ENCODE measurements around the gene TSPAN2.
A peak's percentile ranks its signal among the peaks of the same experiment; 100 is the strongest.

The TSPAN2 gene

DNA sequence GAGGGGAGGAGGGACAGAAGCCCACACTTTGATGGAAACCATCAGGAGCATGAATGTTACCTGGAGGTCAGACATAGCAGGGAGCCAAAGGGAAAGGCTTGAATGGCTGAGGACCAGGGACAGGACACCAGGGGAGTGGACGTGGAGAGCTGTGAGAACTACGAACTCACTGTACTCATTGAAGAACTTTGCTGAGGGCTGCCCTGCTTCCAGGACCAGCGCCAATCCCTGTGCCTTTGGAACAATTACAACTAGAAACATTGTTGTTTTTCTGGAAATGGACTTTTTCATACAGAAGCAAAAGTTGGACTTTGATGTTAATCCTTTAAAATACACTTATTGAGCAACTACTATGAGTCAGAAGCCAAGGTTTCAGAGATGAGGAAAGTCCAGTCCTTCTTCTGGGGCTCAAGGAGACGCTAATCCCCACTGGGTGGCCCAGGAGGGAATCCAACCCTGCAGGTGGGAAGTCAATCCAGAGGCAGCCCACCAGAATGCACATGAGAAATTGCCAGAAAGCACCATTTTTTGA lies 12.9 kb downstream of the TSPAN2 start:
- Mint-ChIP-seq H3K27ac (no peak overlapping the region), H3K4me1 (peaks cover 0 to 7% of the 10 kb centered on the region in 2 donors), H3K27me3 (peaks cover 14 to 26% of the 10 kb centered on the region in 2 donors), H3K9me3 (no peaks in the 10 kb centered on the region), H3K4me3 (no peak overlapping the region), H3K36me3 (no peaks in the 10 kb centered on the region)
- no peak for DNase-seq
- no peak for ATAC-seq (replicated peaks)

DNA sequence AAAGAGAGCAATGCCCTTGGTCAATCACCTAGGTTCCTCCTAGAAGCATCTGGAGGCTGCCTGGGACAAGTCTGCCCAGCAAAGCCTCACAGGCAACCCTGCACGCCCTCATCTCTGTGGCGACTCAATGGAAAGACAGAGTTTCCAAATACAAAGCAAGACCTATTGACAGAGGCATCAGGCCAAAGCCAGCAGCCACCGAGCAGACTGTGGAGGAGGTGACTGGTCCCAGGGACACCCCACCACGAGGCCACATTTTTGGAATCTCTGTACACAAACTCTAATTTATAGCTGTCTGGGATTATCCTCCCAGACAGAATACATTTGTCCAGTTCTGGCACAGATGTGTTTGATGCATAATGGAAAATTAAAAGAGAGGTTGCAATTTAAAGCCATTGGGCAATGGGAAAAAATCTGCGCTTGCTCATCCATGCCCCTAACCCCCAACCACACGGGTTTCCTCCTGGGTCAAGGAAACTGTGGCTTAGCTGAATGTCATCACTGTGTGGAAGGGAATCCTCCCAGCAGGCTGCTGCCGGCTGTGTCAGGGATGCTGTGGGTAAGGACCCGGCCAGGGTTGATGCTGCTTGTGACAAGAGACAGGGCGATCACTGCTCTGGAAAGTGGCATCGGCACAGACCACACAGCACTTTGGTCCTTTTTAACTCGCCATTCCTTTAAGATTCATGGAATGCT lies 14.3 kb downstream of the TSPAN2 start:
- H3K27me3 Mint-ChIP-seq: peaks cover 14 to 26% of the 10 kb centered on the region in 2 donors
- peaks cover 0 to 8% of the 10 kb centered on the region in 2 donors for H3K4me1 Mint-ChIP-seq
- no peaks in the 10 kb centered on the region for H3K9me3 Mint-ChIP-seq
- no peak for DNase-seq
- ATAC-seq (replicated peaks): no peak
- H3K4me3 Mint-ChIP-seq: no peak overlapping the region
- H3K36me3 Mint-ChIP-seq: no peaks in the 10 kb centered on the region
- H3K27ac Mint-ChIP-seq: no peak overlapping the region

DNA sequence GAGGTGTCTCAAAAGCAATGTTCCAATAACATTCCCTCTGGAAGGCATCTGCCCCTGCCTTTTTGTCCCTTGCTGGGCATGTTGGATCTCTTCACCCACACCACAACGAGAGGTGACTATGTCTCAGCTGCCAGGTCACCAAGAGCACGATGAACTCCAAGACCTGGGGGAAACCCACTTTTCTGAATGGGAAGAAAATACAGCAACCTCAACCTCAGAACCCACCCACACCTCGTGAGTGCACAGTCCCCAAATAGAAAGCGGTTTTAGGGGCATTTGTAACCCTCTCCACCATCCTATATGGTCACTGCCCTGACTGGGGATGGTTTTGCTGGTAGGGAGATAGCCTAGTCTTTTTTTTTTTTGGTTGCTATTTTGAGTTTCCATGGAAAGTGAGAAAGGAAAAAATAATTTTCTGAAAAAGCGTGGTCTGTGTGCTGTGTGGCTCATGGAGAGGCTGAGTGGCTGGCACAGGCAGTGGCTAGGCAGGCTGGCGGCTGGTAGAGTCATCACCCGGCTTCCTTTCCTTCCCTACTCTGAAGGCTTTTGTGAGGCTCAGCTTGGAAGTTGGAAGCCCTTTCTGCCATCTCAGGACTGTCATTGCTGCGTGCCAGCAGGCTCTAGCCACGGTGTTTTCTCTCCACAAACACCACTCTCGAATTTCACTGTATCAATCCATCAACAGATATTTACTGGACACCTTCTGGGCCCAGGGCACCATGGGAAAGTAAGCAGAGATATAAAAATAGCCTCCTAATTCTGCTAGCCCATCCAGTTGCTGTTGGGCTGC lies 15.8 kb downstream of the TSPAN2 start:
- H3K27me3 Mint-ChIP-seq: peaks cover 14 to 26% of the 10 kb centered on the region in 2 donors
- H3K9me3 Mint-ChIP-seq: no peaks in the 10 kb centered on the region
- no peaks in the 10 kb centered on the region for H3K36me3 Mint-ChIP-seq
- no peak for DNase-seq
- no peak overlapping the region for H3K4me3 Mint-ChIP-seq
- H3K4me1 Mint-ChIP-seq: peaks cover 0 to 8% of the 10 kb centered on the region in 2 donors
- H3K27ac Mint-ChIP-seq: peak overlapping the region; percentile 79
- peak; percentile 56 to 72 for ATAC-seq (replicated peaks)

DNA sequence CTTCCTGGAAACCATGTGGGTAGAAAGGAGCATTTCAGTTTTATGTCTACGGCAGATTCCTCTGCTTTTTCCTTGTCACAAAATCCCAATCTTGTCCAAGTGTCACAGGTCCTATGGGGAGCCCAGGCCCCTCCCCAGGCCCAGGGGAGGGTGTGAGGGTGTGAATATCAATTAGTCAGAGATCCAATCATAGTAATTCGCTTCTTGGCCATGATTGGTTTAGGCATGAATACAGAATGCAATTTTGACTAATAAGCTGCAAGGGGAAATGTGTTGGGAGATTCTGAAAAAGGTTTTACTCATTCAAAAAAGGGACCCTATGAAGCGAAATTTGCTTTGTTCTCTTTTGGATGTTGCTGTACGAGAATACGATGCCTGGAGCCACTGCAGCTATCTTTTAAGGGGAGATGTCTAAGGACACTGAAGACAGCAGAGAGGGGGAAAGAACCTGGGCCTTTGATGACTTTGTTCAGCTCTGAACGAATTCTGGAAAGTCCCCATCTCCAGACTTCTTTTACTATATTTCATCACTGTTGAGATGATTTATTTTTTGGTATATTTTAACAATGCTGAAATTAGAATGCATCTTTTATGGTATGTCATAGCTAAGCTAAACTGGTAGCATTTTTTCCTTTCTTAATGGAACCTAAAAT lies 18.2 kb downstream of the TSPAN2 start:
- Mint-ChIP-seq H3K27me3 (peaks cover 12 to 24% of the 10 kb centered on the region in 2 donors), H3K9me3 (no peaks in the 10 kb centered on the region), H3K36me3 (no peaks in the 10 kb centered on the region), H3K4me3 (no peak overlapping the region), H3K27ac (no peak overlapping the region), H3K4me1 (peaks cover 0 to 8% of the 10 kb centered on the region in 2 donors)
- DNase-seq (no peak), ATAC-seq (replicated peaks) (no peak)

GRCh38 chr1:115069659-115070308 lies 19.5 kb downstream of the TSPAN2 start:
- ATAC-seq (replicated peaks): no peak
- H3K4me3 Mint-ChIP-seq: no peak overlapping the region
- no peaks in the 10 kb centered on the region for H3K36me3 Mint-ChIP-seq
- H3K9me3 Mint-ChIP-seq: no peaks in the 10 kb centered on the region
- no peak overlapping the region for H3K27ac Mint-ChIP-seq
- DNase-seq: no peak
- H3K27me3 Mint-ChIP-seq: peaks cover 4 to 10% of the 10 kb centered on the region in 2 donors
- H3K4me1 Mint-ChIP-seq: peaks cover 0 to 8% of the 10 kb centered on the region in 2 donors

DNA sequence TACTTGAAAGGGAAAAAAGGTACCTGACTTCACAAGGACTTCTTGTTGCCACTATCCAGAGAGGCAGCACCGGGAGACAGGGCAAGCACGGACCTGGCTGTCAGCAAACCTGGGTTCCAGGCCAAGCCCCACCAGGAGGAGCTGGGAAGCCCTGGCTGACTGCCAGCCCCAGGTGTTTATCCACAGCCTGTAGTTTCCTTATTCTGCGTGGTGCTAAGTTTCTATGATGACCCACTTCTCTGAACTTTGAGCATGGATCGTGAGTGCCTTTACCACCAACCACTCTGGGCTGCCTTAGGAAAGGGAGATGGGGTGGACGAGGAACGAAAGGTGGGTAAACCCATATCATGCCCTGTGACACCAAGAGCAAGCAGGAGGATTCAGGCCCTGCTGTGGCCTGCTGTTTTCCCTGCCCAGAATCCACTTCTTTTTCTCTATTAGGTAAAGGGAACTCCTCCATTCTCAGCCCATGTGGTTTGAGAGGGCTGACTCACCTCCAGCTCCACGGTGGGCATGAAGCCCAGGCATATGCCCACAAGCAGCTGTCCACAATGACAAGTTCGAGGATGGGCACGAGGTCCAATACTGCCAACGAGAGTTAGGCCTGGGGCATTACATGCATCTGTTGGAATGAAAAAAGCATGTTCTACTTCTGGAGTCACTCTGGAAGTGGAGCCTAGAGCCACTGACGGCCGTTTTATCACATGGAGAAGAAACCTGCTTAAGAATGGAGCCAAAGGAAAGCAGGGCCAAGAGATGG lies 20.3 kb downstream of the TSPAN2 start:
- H3K27me3 Mint-ChIP-seq: peaks cover 0 to 4% of the 10 kb centered on the region in 2 donors
- peak overlapping the region; percentile 31 for H3K27ac Mint-ChIP-seq
- ATAC-seq (replicated peaks) (no peak), DNase-seq (no peak)
- H3K36me3 Mint-ChIP-seq: no peaks in the 10 kb centered on the region
- no peak overlapping the region for H3K4me3 Mint-ChIP-seq
- H3K9me3 Mint-ChIP-seq: no peaks in the 10 kb centered on the region
- peaks cover 0 to 8% of the 10 kb centered on the region in 2 donors for H3K4me1 Mint-ChIP-seq

DNA sequence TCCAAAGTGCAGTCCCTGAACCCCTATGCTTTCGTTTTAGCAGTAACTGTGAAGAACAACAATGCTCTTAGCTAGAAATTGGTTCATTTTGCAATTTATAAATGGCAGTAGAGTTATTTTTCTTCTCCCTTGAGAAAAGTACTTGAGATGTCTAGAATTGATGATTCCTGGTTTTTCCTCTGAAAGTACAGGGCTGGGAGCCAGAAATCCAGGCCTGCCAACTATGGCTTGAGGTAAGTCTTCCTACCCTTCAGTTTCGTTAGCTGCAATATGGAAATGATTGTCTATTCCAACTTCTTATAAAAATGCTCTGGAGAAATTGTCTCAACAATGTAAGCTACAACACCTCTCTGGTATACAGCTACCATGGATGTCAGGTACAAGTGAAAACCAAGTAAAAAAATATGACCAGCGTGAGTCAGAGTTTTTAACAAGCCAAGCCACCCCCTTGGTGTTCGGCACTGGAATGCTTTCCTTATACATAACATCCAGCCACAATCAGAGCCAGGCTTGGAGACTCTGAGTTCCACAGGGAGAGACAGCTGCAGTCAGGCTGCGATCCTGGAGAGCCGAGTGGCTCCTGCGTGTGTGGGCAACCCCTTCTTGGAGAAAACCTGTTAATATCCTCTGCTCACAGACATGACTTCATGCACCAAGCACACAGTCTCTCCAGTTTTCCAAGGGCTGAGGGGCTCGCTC lies 22.0 kb downstream of the TSPAN2 start:
- ATAC-seq (replicated peaks): no peak
- H3K9me3 Mint-ChIP-seq: no peaks in the 10 kb centered on the region
- H3K4me3 Mint-ChIP-seq: no peak overlapping the region
- H3K36me3 Mint-ChIP-seq: no peaks in the 10 kb centered on the region
- no peak for DNase-seq
- H3K4me1 Mint-ChIP-seq: peaks cover 6 to 10% of the 10 kb centered on the region in 2 donors
- no peak overlapping the region for H3K27ac Mint-ChIP-seq
- H3K27me3 Mint-ChIP-seq: no peaks in the 10 kb centered on the region

DNA sequence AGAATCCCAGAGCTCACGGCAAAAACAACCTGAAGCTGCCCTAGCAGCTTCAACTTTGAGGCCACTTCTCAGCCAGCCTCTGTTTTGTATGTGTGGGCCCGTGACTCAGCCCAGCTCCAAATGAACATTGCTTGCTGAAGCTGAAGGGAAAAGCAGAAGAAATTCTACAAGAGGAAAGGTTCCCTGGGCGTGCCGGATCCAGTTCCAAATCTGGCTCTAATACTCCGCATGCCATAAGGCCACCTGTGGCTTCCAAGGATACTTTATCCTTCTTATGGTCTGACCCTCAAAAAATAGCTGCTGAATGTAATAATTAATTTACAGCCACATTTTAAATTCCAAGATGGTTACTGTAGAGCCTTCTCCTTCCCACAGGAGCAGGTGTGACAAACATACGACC lies 24.3 kb downstream of the TSPAN2 start:
- Mint-ChIP-seq H3K9me3 (no peaks in the 10 kb centered on the region), H3K36me3 (no peaks in the 10 kb centered on the region), H3K27me3 (no peaks in the 10 kb centered on the region), H3K4me3 (no peak overlapping the region), H3K27ac (no peak overlapping the region), H3K4me1 (peaks cover 5 to 12% of the 10 kb centered on the region in 2 donors)
- DNase-seq (no peak), ATAC-seq (replicated peaks) (no peak)

DNA sequence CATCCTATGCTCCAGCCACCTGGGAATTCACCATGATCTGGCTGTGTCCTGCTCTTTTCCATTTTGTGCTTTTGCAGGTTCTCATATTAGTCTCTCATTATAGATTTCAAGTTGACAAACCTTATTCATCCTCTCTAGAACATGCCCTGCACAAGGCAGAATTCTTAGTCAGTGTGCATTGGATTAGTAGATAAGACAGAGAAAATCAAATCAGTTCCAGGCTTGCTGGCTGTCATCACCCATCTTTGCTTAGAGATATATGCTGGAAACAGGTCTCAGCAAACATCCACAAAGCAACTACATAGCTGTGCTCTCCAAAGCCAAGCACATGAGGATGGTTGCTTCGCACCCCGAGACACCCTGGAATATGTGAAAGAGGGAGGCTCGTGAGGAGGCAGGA lies 24.8 kb downstream of the TSPAN2 start:
- DNase-seq (no peak), ATAC-seq (replicated peaks) (no peak)
- peaks cover 5 to 12% of the 10 kb centered on the region in 2 donors for H3K4me1 Mint-ChIP-seq
- no peak overlapping the region for H3K27ac Mint-ChIP-seq
- no peaks in the 10 kb centered on the region for H3K9me3 Mint-ChIP-seq
- no peaks in the 10 kb centered on the region for H3K27me3 Mint-ChIP-seq
- H3K36me3 Mint-ChIP-seq: no peaks in the 10 kb centered on the region
- H3K4me3 Mint-ChIP-seq: no peak overlapping the region

GRCh38 chr1:115063228-115063901 lies 25.9 kb downstream of the TSPAN2 start:
- no peaks in the 10 kb centered on the region for H3K9me3 Mint-ChIP-seq
- peak; percentile 51 to 76 for ATAC-seq (replicated peaks)
- no peak overlapping the region for H3K4me3 Mint-ChIP-seq
- no peak for DNase-seq
- H3K27ac Mint-ChIP-seq: peak overlapping the region; percentile 89
- H3K36me3 Mint-ChIP-seq: no peaks in the 10 kb centered on the region
- peaks cover 5 to 12% of the 10 kb centered on the region in 2 donors for H3K4me1 Mint-ChIP-seq
- no peaks in the 10 kb centered on the region for H3K27me3 Mint-ChIP-seq

- DNase-seq: peak; percentile 69
- peak; percentile 93 to 96 for ATAC-seq (replicated peaks)
- peak overlapping the region; percentile 89 for H3K27ac Mint-ChIP-seq
Observed at GRCh38 chr1:115062542-115063004, 26.7 kb downstream of the TSPAN2 start.

DNA sequence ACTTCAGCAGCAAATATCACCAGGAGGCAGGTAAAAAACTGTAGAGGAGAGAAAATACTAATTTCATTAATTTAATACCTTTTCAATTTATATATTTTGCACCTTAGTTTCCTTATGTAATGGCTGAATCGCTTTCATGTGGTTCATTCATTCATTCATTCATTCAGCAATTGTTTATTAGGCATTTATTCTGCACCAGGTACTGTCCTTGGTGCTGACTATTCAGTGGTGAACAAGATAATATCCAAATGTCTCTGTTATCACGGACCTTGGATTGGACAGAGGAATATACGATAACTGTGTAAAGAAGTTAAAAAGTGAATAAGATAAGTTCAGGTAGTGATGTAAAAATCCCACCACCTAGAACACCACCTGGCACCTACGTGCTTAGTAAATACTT lies 28.8 kb downstream of the TSPAN2 start:
- no peaks in the 10 kb centered on the region for H3K9me3 Mint-ChIP-seq
- H3K4me1 Mint-ChIP-seq: peaks cover 5 to 12% of the 10 kb centered on the region in 2 donors
- DNase-seq: no peak
- no peaks in the 10 kb centered on the region for H3K36me3 Mint-ChIP-seq
- no peak overlapping the region for H3K27ac Mint-ChIP-seq
- H3K4me3 Mint-ChIP-seq: no peak overlapping the region
- ATAC-seq (replicated peaks): no peak
- no peaks in the 10 kb centered on the region for H3K27me3 Mint-ChIP-seq

More at GRCh38 chr1:115062542-115063004, 26.7 kb downstream of the TSPAN2 start:
- Mint-ChIP-seq H3K9me3 (no peaks in the 10 kb centered on the region), H3K4me1 (peaks cover 5 to 12% of the 10 kb centered on the region in 2 donors), H3K4me3 (no peak overlapping the region), H3K27me3 (no peaks in the 10 kb centered on the region), H3K36me3 (no peaks in the 10 kb centered on the region)

Data from stimulated activated naive B cell treated with anti-CD40 and anti-IgM and Interleukin-4, amounts not matched to agents 10 μg/mL and 1 μg/mL and 100 μg/mL, for 72 hours (primary cell).